ENCODE measurements around the gene PRR7.

Gene PRR7

DNA sequence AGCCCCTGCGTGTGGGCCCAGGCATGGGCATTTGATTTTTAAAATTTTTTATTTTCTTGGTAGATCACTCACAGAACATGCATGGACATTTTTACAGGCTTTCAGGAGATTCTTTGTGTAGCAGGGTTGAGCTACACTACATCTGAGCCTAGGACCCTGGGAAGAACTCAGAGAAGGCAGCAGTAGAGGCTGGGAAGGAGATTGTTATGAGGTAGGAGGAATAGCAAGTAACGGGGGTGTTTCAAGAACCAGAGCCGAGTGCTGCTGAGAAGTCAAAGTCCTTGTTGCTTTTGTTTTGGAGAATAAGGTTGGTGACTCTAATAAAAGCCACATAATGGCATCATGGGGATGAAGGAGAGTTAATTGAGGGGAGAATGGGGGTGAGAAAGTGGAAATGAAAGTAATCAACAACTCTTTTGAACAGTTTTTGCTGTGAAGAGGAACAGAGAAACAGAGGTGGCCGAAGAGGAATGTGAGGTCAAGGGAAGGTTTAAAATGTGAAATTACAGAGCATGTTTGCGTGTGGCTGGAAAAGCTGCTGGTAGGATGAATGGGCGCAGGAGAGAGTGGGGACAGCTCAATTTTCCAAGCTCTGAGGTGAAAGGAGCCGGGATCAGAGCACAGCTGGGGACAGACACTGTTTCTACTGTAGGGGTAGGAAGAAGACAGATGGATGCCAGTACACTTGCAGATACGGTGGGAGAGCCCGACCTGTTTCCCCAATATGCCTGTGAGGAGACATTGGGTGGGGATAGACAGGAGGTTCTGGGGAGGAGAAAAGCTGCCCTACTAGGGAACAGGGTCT lies 55.5 kb downstream of the PRR7 start:
- no peak for DNase-seq

DNA sequence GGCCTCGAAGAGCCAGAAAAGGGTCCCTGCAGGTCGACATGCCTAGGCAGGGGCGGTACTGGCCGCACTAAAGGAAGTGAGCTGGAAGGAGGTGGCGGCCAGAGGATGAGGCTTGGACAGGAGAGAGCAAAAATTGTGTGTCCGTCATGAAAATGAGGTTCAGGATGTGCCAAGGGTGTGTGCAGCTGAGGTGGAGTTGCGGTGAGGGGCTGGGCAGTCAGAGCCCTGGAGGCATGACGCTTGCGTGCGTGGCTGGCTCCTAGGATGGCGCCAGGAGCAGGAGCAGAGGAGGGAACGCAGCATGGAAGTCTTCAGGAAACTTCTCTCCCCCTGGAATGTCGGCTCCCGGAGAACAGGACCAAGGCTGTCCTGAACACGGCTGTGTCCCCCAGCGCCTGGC lies 56.3 kb downstream of the PRR7 start:
- DNase-seq = no peak

DNA sequence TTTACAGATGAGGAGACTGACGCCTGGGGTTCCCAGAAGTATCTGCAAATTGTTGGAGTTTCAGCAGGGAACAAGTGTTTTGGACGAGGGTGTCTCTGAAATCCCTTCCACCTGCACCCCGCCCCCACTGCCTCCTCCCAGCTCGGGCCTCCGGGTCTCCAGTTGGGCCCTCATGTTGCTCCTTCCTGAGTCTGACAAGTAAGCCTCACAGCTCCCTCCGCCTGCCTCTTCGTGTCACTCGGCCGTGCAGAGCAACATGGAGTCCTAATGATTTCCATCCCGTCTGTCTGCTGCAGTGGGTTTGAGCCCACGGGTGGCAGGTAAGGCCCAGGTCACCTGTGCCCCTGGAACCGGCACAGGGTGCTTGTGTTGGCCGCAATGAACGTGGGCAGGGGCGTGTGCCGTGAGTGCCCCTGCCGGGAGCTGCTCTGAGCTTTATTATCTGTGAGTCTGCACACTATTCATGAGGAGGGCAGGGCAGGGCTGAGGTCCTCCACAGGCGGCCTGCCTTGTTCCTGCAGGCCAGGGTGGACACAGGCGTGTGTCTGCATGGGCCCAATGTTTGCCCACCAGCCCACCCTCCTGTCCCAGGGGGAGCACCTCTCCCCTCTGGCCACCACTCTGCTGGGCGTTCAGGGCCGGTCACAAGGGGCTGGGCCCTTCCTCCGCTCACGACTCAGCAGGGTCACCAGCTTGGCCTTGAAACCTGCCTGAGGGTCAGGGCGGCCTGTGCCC lies 56.9 kb downstream of the PRR7 start:
- DNase-seq = no peak

DNA sequence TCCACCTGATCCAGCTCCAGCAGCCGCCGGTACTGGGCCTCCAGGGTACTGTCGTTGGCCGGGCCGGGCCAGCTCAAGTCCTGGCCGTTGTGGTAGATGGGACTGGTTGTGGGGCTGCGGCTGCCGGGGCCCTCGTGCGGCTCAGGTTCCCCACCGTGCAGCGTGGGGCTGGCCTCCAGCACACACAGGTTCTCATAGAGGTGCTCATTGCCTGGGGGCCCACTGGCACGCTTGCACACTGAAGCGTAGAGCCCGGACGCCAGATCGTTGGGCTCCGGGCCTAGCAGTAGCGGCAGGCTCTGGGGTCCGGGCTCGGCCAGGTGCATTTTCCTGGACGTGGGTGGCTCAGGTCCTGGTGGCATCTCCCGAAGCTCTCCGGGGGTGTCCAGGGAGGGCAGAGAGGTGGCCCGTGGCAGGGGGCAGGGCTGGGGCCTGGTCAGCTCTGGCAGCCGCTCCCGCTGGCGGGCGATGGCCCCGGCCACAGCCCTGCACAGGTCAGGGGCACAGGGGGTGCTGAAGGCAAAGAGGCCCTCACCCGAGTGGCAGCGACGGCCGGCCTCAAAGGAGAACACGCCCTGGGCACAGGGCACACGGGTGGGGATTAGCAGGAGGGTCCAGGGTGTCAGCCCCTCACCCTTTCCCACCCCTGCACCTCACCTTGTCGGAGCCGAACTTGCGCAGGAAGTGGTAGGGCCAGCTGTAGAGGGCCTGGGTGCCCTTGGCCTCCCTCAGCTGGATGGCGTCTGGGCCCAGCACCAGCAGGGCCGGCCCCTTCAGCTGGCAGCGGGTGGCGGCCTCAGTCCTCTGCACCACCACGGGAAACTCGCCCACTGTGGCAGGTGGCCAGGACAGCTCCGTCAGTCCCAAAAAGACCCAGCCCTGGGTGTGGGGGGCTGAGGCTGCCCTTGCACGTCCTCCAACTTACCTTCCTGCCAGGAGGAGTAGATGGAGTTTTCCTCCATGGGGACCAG lies 57.8 kb downstream of the PRR7 start:
- no peak for DNase-seq

DNA sequence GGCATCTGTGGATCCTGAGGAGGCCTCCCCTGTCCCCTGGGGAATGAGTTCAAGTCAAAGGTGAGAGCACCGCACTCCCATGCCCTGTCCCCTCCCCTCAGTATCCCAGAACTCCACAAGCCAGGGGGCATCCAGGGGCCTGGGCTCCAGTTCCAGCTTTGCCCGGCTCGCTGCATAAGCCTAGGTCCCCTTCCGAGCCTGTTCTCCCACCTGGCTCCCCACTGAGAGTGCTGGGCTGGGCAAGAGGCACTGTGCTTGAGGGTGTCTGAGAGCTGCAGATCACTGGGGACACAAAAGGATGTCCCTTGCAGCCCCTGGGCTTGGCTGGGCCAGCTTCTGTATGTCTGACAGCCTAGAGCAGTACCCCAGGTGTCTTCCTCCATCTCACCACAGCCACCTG lies 58.5 kb downstream of the PRR7 start:
- no peak for DNase-seq
